Right atrium auricular region (tissue), 2 donors: ENCODE results near the gene NEU4. TPM values are rescaled to one million over a fixed set of nuclear protein-coding genes. Genes with fewer than 3 reads are reported as not detected.
"Not testable (repeated sequence)": the region's sequence is repeated elsewhere in the genome, so short reads cannot be mapped to it uniquely, and the experiment has no call there.

ENCODE experiments used
- DNase-seq: peaks from one replicate; pipeline ENCODE4 v3.0.0-alpha.2; 2019; ENCODE audit warnings: low spot score
- H3K27ac ChIP-seq, 2 donors: fragments of 200-600 bp; sonication (generic); 1 replicate in 1 of 2; 2 replicates in 1 of 2; pipeline ENCODE4 v1.5.1; 2016 to 2019
- H3K27me3 ChIP-seq, 2 donors: fragments of 200-600 bp; sonication (generic); one replicate each; pipeline versions ENCODE4 v1.5.1 to v1.6.0; 2017 to 2019
- H3K36me3 ChIP-seq: fragments of 200-600 bp; sonication (generic); one replicate; pipeline ENCODE4 v1.5.1; 2016
- H3K4me1 ChIP-seq, 2 donors: fragments of 200-600 bp; sonication (generic); one replicate each; pipeline versions ENCODE4 v1.5.1 to v1.6.0; 2017 to 2019
- H3K4me3 ChIP-seq, 2 donors: fragments of 200-600 bp; sonication (generic); 1 replicate in 1 of 2; 2 replicates in 1 of 2; pipeline ENCODE4 v1.5.1; 2017 to 2019; ENCODE audit warnings: mild to moderate bottlenecking in 1 of 2, moderate library complexity in 1 of 2
- H3K9me3 ChIP-seq, 2 donors: fragments of 200-600 bp; sonication (generic); one replicate each; pipeline ENCODE4 v1.5.1; 2019
- total RNA-seq, 2 donors: library from RNA; depleted of rRNA; stranded (reverse); fragments of >200 nt; gene quantifications; one replicate each; pipeline ENCODE4 v1.1.0, GENCODE V29; 2016
- TF ChIP-seq, protein P1 (sequence below), 2 donors: fragments of 200-600 bp; sonication (generic); IDR thresholded peaks; one replicate each; pipeline ENCODE4 v1.5.1; 2019; ENCODE audit warnings: antibody characterized with exemption in 2 of 2

The NEU4 gene, protein sequence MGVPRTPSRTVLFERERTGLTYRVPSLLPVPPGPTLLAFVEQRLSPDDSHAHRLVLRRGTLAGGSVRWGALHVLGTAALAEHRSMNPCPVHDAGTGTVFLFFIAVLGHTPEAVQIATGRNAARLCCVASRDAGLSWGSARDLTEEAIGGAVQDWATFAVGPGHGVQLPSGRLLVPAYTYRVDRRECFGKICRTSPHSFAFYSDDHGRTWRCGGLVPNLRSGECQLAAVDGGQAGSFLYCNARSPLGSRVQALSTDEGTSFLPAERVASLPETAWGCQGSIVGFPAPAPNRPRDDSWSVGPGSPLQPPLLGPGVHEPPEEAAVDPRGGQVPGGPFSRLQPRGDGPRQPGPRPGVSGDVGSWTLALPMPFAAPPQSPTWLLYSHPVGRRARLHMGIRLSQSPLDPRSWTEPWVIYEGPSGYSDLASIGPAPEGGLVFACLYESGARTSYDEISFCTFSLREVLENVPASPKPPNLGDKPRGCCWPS
- under 1 TPM in 1 of 2 donors, not detected in 1; 0.31 TPM for total RNA-seq

DNA sequence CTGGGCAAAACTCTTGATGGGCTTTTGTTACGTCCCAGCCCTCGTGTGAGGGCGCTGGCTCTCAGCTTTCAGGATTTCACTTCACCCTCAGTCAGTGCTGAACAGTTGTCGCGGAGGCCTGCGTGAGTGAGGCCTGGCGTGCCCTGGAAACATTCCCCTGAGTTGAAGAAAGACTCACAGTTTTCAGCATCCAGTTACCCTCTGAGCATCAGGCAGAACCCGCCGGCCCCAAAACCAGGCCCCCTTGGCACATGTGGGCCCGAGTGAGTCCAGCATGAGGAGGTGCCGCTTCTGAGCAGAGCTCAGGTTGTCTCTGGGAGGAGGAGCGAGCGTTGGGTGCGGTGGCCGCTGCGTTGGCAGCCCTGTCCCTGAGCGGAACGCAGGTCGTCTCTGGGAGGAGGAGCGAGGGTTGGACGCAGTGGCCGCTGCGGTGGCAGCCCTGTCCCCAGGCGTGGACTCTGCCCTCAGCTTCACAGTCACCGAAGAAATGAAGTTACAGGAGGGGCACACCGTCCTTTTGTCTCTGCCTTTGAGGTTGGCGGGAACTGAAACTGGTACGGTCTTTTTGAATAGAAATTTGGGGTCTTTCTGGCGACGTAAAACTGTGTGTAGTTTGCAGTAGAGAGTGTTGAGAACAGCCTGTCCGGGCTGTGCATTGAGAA, at the start of gene NEU4:
Gene NEU4, plus strand, starts transcription at position 473 of the 662 bp plus-strand sequence. CDS start 5,292 bp downstream, outside the sequence.
- Histone ChIP-seq H3K9me3 (no peaks in the 10 kb centered on the region), H3K4me3 (no peak within 1 kb of the TSS), H3K4me1 (peaks cover 0 to 32% of the 10 kb centered on the region in 2 donors), H3K36me3 (no peaks in the 10 kb centered on the region), H3K27me3 (no peaks in the 10 kb centered on the region), H3K27ac (peak within 1 kb of the TSS; percentile 78 to 84)
- DNase-seq = no peak
- TF ChIP-seq, protein P1, sequence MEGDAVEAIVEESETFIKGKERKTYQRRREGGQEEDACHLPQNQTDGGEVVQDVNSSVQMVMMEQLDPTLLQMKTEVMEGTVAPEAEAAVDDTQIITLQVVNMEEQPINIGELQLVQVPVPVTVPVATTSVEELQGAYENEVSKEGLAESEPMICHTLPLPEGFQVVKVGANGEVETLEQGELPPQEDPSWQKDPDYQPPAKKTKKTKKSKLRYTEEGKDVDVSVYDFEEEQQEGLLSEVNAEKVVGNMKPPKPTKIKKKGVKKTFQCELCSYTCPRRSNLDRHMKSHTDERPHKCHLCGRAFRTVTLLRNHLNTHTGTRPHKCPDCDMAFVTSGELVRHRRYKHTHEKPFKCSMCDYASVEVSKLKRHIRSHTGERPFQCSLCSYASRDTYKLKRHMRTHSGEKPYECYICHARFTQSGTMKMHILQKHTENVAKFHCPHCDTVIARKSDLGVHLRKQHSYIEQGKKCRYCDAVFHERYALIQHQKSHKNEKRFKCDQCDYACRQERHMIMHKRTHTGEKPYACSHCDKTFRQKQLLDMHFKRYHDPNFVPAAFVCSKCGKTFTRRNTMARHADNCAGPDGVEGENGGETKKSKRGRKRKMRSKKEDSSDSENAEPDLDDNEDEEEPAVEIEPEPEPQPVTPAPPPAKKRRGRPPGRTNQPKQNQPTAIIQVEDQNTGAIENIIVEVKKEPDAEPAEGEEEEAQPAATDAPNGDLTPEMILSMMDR (IDR thresholded peaks at IDR 0.05) = no peak

DNA sequence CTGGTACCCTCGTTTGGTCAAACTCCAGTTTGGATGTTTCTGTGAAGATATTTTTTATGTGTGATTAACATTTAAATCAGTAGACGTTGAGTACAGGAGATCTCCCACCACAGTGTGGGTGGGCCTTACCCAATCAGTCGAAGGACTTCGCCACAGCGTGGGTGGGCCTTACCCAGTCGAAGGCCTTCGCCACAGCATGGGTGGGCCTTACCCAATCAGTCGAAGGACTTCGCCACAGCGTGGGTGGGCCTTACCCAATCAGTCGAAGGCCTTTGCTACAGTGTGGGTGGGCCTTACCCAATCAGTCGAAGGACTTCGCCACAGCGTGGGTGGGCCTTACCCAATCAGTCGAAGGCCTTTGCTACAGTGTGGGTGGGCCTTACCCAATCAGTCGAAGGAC, 49.1 kb upstream of the NEU4 start:
- not testable (repeated sequence) for H3K4me1 ChIP-seq, H3K27me3 ChIP-seq, H3K4me3 ChIP-seq, H3K9me3 ChIP-seq, H3K27ac ChIP-seq, DNase-seq
- peaks cover 22% of the 10 kb centered on the region for H3K36me3 ChIP-seq

GRCh38 chr2:241760301-241760771, 48.7 kb upstream of the NEU4 start:
- no peaks in the 10 kb centered on the region for H3K4me1 ChIP-seq
- H3K36me3 ChIP-seq = peaks cover 17% of the 10 kb centered on the region
- no peak overlapping the region for H3K4me3 ChIP-seq
- no peaks in the 10 kb centered on the region for H3K27me3 ChIP-seq
- DNase-seq = no peak
- TF ChIP-seq, protein P1 (IDR thresholded peaks at IDR 0.05) = no peak
- no peak overlapping the region for H3K27ac ChIP-seq
- no peaks in the 10 kb centered on the region for H3K9me3 ChIP-seq

- no peak overlapping the region for H3K4me3 ChIP-seq
- H3K27ac ChIP-seq = no peak overlapping the region
- no peaks in the 10 kb centered on the region for H3K9me3 ChIP-seq
- TF ChIP-seq, protein P1 (IDR thresholded peaks at IDR 0.05) = no peak
- no peaks in the 10 kb centered on the region for H3K4me1 ChIP-seq
- H3K36me3 ChIP-seq = no peaks in the 10 kb centered on the region
- H3K27me3 ChIP-seq = no peaks in the 10 kb centered on the region
- DNase-seq = no peak
These were observed 46.6 kb upstream of the NEU4 start for GRCh38 chr2:241762321-241762932.

DNA sequence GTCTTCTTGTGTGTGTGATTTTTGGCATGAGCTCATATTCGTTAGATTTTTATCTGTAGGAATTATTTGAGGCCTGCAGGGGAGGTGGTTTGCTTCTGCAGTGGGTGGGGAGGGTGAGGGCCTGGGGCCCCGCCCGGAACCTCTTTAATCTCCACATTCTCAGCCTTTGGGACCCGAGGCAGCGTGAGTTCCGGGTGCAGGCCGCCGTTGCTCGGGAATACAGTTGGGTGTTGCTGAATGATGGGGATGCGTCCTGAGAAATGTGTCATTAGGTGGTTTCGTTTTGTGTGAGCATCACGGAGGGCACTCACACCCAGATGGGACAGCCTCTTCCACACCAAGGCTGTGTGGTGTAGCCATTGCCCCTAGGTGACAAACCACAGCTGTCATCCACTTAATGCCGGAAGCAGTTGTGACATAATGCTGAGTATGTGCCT, 46.0 kb upstream of the NEU4 start:
- no peaks in the 10 kb centered on the region for H3K9me3 ChIP-seq
- TF ChIP-seq, protein P1 (IDR thresholded peaks at IDR 0.05) = no peak
- H3K27ac ChIP-seq = no peak overlapping the region
- no peaks in the 10 kb centered on the region for H3K36me3 ChIP-seq
- no peak for DNase-seq
- H3K4me3 ChIP-seq = no peak overlapping the region
- no peaks in the 10 kb centered on the region for H3K27me3 ChIP-seq
- no peaks in the 10 kb centered on the region for H3K4me1 ChIP-seq
